Measurements from ENCODE around the gene TRAF4. TPM values are rescaled to one million over a fixed set of nuclear protein-coding genes. Genes with fewer than 3 reads are reported as not detected.

The TRAF4 gene
- total and polyA plus RNA-seq, 7 donors = 1.4 to 6.7 (median 2.2) TPM

DNA sequence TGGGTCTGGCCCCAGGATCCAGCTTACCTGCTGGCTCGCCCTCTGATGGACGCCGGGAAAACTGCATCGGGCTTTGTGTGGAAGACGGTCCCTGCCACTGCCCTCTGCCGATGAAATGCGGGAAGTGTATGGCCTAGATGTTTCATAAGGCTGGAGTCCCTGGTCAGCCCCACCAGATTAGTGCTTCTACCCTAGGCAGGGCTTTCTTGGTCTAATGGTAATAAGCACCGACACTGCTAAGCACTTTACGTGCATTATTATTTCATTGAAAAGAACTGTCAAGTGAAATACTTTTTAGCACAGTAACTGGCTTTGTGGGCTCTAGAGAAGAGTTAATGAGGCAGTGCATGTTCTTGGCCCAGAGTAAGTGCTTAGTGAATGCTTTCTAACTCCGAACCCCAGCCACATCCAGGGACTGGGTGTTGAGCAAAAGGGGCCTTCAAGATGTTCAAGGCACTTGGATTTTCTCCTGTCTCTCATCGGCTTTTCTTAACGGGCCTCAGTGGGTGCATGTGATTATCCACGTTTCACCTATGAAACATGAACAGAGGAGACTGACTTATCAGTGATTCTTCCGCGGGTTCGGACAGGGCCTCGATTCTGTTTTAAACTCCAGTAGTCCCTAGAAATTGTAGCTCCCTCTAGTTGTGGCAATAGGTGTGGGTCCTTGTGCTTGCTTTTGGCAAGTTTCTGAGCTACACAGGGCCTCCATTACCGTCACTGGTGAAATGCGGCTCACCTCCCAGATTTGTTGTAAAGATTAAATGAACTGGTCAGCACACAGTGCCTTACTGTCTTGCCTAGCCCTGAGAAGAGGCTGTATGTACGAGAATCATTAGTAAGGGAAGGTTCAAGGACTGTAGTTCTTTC lies 6.6 kb downstream of the TRAF4 start:
- Histone ChIP-seq H3K27ac (no peak overlapping the region), H3K27me3 (ENCODE audit: insufficient read depth in 3 of 3, low read length in 2 of 3) (no peaks in the 10 kb centered on the region), H3K36me3 (ENCODE audit: insufficient read depth in 1 of 2, low read depth in 1 of 2) (peaks cover 0 to 21% of the 10 kb centered on the region in 2 donors), H3K9me3 (no peaks in the 10 kb centered on the region), H3K4me1 (peaks cover 12% of the 10 kb centered on the region), H3K4me3 (no peak overlapping the region)
- DNase-seq = peak; percentile 92 to 95
- intact Hi-C loops (cut with DNase I) = loop anchor here (1.0 to 2.0 kb wide), 2 partner anchors 22 to 24 kb away; partner anchors contain the start of genes NEK8 (in 1 of the 2) and TLCD1 (in 1 of the 2)
- peak; percentile 100 for TF ChIP-seq CTCF (IDR thresholded peaks at IDR 0.05)
- 34 to 41% (median 36%) methylated on average over 20 of the region's 20 CpGs for WGBS, 3 donors
- peak; percentile 83 to 91 (median 88) for ATAC-seq

- H3K27me3 ChIP-seq (ENCODE audit: insufficient read depth in 3 of 3, low read length in 2 of 3) = no peaks in the 10 kb centered on the region
- WGBS, 3 donors = 93 to 94% (median 94%) methylated on average over 10 of the region's 10 CpGs
- H3K27ac ChIP-seq = no peak overlapping the region
- intact Hi-C loops (cut with DNase I) = loop anchor here in 1 of 2 donors (2.0 kb wide), 1 partner anchor 23 kb away; the partner anchor contains the start of gene NEK8
- no peak for ATAC-seq
- H3K4me1 ChIP-seq = peaks cover 4% of the 10 kb centered on the region
- peak in 1 of 2 donors; percentile 23 for DNase-seq
- H3K9me3 ChIP-seq = no peaks in the 10 kb centered on the region
- TF ChIP-seq CTCF (IDR thresholded peaks at IDR 0.05) = no peak
- peaks cover 0 to 25% of the 10 kb centered on the region in 2 donors for H3K36me3 ChIP-seq (ENCODE audit: insufficient read depth in 1 of 2, low read depth in 1 of 2)
- no peak overlapping the region for H3K4me3 ChIP-seq
Observed at GRCh38 chr17:28751600-28752366, 8.0 kb downstream of the TRAF4 start.

DNA sequence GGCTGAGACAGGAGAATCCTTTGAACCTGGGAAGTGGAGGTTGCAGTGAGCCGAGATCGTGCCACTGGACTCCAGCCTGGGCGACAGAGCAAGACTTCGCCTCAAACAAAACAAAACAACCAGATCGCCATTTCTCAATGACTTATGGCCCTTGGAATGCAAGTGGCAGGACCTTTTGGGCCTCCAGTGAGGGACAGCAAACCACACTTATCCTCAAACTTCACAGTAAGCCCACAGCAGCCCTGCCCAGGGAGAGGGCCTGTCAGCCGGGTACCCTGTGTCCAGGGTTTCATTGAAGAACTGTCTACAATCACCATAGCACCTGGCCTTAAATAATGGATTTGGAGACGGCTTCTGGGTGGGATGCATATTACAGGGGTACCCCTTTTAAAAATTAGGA lies 11.7 kb downstream of the TRAF4 start:
- Histone ChIP-seq H3K27me3 (ENCODE audit: insufficient read depth in 3 of 3, low read length in 2 of 3) (no peaks in the 10 kb centered on the region), H3K4me1 (peaks cover 2% of the 10 kb centered on the region), H3K27ac (no peak overlapping the region), H3K9me3 (no peaks in the 10 kb centered on the region), H3K4me3 (no peak overlapping the region), H3K36me3 (ENCODE audit: insufficient read depth in 1 of 2, low read depth in 1 of 2) (peaks cover 0 to 33% of the 10 kb centered on the region in 2 donors)
- WGBS, 3 donors = 75 to 87% (median 87%) methylated on average over 7 of the region's 7 CpGs
- no peak for TF ChIP-seq CTCF (IDR thresholded peaks at IDR 0.05)
- DNase-seq (no peak), ATAC-seq (no peak)
- intact Hi-C loops (cut with DNase I) = no loop called here

DNA sequence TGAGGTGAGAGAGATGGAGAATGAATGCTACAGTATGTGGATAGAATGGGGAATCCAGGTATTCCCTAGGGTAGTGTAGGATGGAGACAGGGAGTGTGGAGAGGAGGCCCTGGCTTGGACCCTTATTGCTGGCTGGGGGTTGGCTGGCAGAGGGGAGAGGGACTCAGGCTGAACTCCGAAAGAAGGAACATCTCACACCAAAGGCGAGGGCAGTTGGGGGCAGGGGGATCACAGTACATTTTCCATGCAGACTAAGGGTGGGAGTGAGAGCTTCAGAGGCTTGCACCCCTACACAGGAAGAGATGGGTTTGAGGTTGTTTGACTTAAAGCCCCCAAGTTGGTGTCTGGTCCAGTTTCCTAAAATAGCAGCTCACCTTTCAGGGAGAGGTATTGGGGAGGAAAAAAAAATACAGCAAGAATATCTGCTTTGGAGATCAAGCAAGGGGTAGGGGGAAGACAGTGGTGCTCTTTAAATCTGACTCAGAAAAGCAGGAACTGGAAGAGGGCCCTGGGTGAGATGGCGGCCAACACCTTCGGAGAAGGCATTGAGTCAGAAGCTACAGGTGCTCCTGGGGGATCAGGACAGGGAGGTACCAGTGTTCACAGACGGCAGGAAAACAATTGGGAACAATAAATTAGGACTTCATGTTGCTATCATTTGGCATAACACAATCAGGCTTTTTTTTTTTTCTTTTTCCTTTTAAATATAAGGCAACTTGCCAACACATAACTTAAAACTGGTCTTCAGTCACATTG lies 12.4 kb downstream of the TRAF4 start:
- no peaks in the 10 kb centered on the region for H3K9me3 ChIP-seq
- ATAC-seq (no peak), DNase-seq (no peak)
- no peaks in the 10 kb centered on the region for H3K27me3 ChIP-seq (ENCODE audit: insufficient read depth in 3 of 3, low read length in 2 of 3)
- H3K4me1 ChIP-seq = peaks cover 7% of the 10 kb centered on the region
- intact Hi-C loops (cut with DNase I) = loop anchor here in 1 of 2 donors (2.0 kb wide), 1 partner anchor 157 kb away; no protein-coding TSS in a partner anchor
- peaks cover 0 to 33% of the 10 kb centered on the region in 2 donors for H3K36me3 ChIP-seq (ENCODE audit: insufficient read depth in 1 of 2, low read depth in 1 of 2)
- WGBS, 3 donors = 69 to 74% (median 71%) methylated on average over 5 of the region's 5 CpGs
- no peak overlapping the region for H3K4me3 ChIP-seq
- no peak overlapping the region for H3K27ac ChIP-seq
- no peak for TF ChIP-seq CTCF (IDR thresholded peaks at IDR 0.05)
